GM18507 (cell line): Measurements from ENCODE around the gene CANT1.

ENCODE experiments used
- DNase-seq: peaks from one replicate; pipeline ENCODE4 v3.0.0; 2011; ENCODE audit warnings: low read depth; ENCODE audit not compliant: insufficient read length; ENCODE audit errors: extremely low spot score
- FAIRE-seq: peaks from 2 replicates; lab custom pipeline; 2011; peaks lifted over from hg19 to GRCh38; lab: Jason Lieb, UNC

CANT1 gene

DNA sequence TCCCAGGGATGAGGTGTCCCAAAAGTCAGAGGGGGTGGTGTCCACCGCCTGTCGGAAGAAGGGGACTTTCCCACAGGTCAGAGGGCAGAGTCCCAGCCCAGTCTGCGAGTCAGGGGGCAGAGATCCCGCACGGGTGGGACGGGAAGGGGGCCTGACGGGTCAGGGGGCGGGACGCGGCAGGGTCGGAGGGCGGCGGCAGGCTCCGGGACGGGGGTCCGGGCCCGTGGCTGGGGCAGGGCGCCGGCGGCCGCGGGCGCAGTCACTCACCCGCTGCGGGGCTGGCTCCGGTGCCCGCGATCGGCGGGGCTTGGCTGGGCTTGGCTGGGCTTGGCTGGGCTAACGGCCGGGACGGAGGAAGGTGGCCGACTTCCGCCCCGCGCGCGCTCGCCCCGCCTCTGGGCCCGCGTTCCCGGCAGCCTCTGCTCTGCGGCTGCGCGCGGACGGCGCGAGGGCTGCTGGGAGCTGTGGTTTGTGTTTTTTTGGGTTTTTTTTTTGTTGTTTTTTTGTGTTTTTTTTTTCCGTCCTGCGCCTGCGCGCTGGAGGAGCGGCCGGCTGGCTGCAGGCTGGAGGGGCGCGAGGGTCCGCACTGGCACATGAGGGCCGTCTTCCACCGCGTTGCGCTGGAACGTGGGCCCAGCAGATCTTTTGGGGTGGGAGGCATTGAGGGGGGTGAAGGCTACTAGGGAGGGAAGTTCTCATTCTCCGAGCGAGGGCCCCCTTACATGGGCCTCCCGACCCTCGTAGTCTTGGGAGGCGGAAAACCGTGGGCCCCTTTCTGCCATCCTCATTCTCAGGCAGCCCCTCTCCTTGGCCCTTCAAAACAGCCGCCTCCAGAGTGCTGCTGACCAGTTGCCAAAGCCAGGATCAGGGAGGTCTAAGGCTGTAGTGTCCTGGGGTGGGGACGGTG, at the start of gene CANT1:
CANT1 (minus strand) TSS at position 368 of the 907 bp plus-strand sequence. CDS start 12,142 bp downstream, outside the sequence.
- DNase-seq (peak; percentile 97), FAIRE-seq (peak; percentile 81)

DNA sequence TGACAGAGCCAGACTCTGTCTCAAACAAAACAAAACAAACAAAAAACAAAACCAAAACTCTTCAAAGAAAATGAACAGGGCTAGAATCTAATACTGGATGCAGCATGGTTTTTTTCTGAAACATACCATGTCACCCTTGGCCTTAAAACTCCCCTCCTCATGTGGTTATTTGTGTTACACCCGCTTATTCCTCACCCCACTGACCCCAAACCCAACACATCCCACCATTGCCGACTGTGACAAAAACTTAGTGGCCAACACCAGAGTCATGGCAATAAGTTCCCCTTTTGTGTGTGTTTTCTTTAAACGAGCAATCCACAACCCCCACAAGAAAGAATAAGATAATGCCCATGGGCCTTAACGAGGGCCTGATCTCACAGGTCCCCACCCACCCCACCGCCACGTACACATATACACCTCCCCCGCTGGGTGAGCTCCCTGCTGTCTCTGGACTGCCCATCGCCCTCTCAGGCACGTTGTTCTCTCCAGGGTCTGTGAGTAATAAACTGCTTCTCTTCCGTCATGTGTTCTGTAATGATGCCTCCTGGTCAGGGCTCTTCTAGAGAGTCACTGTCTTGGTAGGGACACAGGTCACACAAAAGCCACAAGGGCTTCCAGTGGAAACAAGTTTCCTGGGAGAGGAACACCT, 48.3 kb upstream of the CANT1 start:
- no peak for FAIRE-seq
- no peak for DNase-seq

DNA sequence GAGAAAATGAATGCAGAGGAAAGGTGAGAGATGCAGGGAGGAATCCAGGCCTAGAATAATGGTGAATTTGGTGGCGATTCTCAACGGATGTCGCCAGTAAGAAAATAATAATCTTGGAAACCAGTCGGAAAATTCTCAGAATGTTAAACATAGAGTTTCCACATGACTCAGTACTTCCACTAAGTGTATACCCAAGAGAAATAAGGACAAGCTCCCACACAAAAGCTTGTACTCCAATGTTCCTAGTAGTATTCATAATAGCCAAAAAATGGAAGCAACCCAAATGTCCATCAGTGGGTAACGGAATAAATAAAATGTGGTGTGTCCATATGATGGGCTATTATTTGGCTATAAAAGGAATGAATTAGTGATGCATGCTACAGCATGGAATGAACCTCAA, 45.6 kb upstream of the CANT1 start:
- DNase-seq (no peak), FAIRE-seq (no peak)

DNA sequence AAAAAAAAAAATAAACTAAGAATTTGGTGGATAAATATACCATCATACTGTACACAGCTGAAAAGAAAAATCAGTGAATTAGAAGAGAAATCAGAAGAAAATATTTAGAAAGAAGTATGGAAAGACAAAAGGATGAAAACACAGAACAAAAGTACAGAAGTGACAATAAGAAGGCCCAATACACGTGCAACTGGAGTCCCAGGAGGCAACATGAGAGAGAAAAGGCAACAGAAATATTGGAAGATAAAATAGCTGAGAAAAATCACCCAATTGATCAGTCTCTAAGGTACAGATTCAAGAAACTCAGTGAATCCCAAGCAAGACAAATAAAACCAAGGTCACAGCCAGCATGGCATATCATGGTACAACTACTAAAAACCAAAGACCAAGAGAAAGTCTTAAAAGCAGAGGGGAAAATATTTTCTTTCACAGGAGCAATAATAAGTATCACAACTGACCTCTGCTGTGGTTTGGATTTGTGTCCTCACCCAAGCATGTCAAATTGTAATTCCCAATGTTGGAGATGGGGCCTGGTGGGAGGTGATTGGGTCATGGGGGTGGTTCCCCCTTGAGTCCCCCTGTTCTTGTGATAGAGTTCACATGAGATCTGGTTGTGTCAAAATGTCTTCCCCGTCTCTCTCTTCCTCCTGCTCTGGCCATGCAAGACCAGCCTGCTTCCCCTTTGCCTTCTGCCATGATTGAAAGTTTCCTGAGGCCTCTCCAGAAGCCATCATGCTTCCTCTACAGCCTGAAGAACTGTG, 44.8 kb upstream of the CANT1 start:
- no peak for DNase-seq
- FAIRE-seq, result no peak

DNA sequence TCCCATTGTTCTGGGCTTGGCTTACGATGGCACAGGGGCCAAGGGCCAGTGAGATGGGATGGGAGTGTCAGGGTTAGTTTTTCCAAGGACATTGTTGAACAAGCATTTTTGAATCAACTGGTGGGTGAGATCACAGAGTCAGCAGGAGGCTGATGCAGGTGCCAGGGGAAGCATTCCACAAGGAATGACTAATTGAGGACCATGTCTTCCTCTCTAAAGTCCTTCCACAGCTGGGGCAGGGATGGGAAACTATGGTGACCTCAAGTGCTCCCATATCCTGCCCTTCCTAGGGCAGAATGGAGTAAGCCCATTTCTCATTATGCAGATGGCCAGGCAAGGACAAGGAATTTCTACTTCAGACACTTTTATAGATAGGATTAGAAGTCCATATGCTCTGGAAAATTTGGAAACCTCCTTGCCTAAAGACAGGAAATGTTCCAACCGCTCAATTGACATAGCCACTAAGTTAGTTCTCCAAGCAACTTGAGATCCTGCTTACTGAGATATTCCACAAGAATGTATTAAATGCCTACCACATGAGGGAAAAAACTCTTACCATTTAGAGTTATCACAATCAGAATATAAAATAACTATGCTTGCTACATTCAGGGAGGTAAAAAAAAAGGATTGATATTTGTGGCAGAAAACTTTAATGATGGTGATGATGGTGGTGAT, 43.8 kb upstream of the CANT1 start:
- FAIRE-seq (no peak), DNase-seq (no peak)

DNA sequence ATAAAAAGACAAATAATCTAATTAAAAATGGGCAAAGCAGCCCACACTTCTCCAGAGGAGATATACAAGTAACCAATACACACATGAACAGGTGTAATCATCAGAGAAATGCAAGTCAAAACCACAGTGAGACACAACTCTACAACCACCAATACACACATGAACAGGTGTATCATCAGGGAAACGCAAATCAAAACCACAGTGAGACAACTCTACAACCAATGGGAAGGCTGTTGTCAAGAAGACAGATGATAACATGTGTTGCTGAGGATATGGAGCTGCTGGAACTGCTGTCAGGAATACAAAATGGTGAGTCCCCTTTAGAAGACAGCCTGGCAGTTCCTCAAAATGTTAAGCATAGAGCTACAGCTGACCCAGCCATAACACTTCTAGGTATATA, 42.6 kb upstream of the CANT1 start:
- DNase-seq (no peak), FAIRE-seq (no peak)

DNA sequence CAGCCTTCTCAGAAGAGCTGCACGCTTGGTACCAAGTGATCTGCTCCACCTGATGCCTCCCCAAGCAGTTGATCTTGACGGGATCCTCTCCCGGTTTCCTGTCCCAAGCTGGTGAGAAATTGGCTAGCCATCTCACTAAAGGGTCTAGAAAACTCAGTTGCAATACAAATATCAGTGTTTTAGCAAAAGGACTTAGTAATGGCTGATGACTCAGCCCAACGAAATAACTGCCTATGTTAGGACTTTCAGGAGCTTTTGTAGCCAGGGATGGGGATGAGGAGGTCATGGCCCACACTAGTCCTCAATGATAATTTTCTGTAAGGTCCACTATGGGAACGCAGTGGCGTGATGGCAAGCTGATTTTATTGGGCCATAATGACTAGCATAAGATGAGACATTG, 41.7 kb upstream of the CANT1 start:
- no peak for FAIRE-seq
- no peak for DNase-seq

DNA sequence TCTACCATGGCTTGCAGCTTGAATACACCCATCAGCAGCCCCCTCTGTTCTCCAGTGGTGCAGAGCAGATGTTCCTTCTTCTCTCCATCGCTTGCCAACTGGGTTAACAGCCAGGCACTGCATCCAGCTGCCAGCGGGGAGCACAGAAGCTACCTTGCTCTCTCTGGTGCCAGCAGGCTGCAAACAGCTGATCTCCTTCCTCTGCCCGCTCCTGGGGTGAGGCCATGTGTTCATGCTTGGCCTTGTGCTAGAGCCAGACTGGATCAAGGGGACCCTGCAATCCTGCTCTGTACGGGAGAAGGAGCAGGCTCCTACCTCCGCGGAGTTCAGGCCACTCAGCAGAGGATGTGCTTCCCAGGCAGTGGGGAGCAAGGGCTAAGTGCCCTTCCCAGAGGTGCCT, 41.0 kb upstream of the CANT1 start:
- FAIRE-seq (no peak), DNase-seq (no peak)

DNA sequence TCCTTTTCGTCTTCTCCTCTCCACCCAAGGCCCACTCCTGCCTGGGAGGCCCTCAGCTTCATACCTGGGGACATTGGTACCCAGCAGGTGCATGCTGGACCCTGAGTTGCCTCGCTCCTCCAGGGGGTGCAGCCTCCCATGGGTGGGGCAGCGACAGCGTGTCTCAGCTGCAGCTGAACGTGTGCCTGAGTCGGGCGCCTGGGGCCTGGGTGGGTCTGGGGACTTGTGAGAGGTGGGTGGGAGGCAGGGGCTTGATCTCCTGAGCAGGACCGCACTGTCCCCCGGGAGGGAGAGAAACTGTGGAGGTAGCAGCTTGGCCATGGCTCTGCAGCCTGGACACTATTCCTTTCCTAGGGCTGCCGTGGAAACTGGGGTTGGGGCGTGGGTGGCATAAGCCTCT, 40.3 kb upstream of the CANT1 start:
- DNase-seq, result no peak
- no peak for FAIRE-seq

DNA sequence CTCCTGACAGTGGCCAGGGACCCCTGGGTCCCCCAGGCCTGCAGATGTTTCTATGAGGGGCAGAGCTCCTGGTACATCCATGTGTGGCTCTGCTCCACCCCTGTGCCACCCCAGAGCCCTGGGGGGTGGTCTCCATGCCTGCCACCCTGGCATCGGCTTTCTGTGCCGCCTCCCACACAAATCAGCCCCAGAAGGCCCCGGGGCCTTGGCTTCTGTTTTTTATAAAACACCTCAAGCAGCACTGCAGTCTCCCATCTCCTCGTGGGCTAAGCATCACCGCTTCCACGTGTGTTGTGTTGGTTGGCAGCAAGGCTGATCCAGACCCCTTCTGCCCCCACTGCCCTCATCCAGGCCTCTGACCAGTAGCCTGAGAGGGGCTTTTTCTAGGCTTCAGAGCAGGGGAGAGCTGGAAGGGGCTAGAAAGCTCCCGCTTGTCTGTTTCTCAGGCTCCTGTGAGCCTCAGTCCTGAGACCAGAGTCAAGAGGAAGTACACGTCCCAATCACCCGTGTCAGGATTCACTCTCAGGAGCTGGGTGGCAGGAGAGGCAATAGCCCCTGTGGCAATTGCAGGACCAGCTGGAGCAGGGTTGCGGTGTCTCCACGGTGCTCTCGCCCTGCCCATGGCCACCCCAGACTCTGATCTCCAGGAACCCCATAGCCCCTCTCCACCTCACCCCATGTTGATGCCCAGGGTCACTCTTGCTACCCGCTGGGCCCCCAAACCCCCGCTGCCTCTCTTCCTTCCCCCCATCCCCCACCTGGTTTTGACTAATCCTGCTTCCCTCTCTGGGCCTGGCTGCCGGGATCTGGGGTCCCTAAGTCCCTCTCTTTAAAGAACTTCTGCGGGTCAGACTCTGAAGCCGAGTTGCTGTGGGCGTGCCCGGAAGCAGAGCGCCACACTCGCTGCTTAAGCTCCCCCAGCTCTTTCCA, 39.5 kb upstream of the CANT1 start:
- FAIRE-seq, result no peak
- DNase-seq, result no peak

DNA sequence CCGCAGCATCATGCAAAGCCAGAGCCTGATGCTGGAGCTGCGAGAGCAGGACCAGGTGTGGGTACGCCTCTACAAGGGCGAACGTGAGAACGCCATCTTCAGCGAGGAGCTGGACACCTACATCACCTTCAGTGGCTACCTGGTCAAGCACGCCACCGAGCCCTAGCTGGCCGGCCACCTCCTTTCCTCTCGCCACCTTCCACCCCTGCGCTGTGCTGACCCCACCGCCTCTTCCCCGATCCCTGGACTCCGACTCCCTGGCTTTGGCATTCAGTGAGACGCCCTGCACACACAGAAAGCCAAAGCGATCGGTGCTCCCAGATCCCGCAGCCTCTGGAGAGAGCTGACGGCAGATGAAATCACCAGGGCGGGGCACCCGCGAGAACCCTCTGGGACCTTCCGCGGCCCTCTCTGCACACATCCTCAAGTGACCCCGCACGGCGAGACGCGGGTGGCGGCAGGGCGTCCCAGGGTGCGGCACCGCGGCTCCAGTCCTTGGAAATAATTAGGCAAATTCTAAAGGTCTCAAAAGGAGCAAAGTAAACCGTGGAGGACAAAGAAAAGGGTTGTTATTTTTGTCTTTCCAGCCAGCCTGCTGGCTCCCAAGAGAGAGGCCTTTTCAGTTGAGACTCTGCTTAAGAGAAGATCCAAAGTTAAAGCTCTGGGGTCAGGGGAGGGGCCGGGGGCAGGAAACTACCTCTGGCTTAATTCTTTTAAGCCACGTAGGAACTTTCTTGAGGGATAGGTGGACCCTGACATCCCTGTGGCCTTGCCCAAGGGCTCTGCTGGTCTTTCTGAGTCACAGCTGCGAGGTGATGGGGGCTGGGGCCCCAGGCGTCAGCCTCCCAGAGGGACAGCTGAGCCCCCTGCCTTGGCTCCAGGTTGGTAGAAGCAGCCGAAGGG, 38.6 kb upstream of the CANT1 start:
- no peak for DNase-seq
- FAIRE-seq, result no peak

DNA sequence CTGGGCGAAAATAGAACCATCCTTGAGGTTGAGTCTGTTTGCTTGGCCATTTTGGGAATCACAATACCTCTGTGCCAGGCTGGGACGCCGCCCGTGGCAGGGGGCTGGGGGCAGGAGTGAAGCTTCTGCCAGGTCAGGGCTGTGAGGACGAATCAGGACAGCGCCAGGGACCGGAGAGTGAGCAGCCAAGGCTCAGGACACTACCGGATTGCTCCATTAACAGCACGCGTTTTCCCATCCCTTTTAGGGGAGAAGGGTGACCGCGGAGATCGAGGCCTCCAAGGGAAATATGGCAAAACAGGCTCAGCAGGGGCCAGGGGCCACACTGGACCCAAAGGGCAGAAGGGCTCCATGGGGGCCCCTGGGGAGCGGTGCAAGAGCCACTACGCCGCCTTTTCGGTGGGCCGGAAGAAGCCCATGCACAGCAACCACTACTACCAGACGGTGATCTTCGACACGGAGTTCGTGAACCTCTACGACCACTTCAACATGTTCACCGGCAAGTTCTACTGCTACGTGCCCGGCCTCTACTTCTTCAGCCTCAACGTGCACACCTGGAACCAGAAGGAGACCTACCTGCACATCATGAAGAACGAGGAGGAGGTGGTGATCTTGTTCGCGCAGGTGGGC, 37.8 kb upstream of the CANT1 start:
- no peak for DNase-seq
- no peak for FAIRE-seq

DNA sequence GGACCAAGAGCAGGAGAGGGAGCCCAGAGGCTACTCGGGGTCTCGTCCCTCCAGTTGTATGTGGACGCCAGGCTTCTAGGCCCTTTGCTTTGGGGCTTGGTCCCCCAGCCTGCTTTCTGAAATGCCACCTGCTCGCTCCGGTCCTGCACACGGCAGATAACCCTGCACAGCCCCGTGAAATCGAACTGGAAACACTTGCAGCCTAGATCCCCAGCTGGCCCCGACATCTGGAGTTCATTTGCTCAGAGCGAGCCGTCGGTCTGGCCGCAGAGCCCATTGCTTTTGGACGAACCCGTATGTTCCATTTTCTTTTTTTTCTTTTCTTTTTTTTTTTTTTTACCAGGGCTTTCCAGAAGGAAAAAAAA, 37.3 kb upstream of the CANT1 start:
- FAIRE-seq (no peak), DNase-seq (no peak)

DNA sequence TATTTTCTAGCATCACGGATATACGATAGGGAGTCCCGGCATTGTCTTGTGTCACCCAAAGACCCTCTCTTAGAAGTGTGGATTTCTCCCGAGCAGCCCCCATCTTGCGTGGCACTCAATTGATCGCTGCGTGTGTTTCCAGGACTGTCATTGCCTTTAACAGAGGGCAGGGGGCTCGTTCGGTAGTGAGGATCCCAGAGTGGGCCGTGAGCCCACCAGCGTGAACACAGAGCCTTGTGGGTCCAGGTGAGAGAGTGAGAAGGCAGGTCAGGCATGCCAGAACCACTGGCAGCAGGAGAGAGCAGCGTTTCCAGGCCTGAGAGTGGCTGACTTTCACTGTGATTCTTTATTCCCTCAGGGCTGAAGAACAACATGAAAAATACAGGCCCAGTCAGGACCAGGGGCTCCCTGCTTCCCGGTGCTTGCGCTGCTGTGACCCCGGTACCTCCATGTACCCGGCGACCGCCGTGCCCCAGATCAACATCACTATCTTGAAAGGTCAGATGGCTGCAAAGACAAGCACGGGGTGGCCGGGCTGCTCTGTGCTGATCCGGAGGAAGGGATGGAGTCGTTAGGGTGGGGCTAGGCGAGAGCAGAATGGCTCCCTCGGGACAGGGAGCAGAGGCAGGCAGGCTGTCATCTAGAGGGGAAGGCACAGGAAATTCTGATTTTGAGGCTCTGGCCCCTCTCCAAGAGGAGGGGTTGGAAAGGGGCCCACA, 36.8 kb upstream of the CANT1 start:
- no peak for DNase-seq

DNA sequence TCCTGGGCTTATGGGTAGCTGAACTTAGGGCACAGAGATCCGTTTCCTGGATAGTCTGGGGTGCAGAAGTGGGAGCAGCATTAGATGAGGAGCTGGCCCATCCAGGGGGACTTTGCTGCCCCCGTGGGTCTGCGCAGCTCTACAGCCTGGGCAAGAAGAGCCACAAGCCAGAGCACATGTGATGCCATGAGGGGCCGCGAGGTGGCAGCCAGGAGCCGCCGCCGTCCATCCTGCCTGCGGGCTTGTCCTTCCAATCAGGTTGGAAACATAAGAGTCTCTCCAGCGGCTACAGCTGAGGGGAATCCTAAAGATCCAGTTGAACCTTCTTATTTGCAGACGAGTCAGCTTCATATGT, 36.3 kb upstream of the CANT1 start:
- FAIRE-seq (peak; percentile 18), DNase-seq (peak; percentile 50)

More for the DNA sequence above, 36.8 kb upstream of the CANT1 start:
- FAIRE-seq, result no peak

DNA sequence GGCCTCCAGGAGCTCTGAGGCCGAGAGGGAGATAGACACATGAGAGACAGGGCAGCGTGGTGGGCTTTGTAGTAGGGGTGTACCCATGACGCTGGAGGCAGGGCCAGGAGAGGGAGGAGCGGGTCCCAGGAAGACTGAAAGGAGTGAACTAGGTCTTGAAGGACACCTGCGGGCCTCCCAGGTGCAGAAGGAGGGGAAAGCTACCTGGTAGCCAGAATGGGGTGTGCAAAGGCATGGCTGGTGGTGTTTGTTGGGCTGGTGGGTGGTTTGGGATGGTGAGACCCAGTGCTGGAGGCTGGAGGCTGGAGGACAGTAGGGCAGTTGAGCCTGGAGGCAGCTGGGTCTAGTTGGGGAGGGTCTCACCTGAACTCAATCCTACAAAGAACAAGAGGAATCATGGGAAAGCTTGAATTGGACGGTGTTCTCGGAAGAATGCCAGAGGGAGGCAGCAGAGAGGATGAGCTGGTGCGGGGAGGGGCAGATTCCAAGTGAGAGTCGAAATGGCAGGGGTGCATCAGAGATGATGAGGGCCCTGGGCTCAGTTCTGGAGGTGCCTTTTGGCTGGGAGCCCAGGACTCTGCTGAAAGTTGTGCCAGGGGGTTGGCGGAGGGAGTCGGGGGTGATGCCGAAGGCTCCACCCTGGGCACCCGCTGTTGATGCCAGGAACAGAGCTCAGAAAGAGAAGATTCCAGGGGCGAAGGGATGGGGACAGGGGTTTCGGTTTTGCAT, 35.6 kb upstream of the CANT1 start:
- DNase-seq (no peak), FAIRE-seq (no peak)
